NCI-H146 treated with DMSO at 0.1 percent for 48 hours (cell line): ENCODE measurements around the gene TRMT61B.

Experiments used
- DNase-seq: peaks from one replicate; lab custom pipeline; 2025; ENCODE audit not compliant: unreplicated experiment; lab: John Stamatoyannopoulos, UW

TRMT61B gene

GRCh38 chr2:28868611-28869010 is 1.5 kb downstream of the TRMT61B start:
- DNase-seq = no peak

- no peak for DNase-seq
Observed at GRCh38 chr2:28855977-28856376, 14.1 kb downstream of the TRMT61B start.

GRCh38 chr2:28855193-28855592 is 14.9 kb downstream of the TRMT61B start:
- DNase-seq = no peak

GRCh38 chr2:28842042-28842441 is 28.1 kb downstream of the TRMT61B start:
- no peak for DNase-seq

GRCh38 chr2:28838971-28839370 is 31.1 kb downstream of the TRMT61B start:
- DNase-seq = no peak

GRCh38 chr2:28835781-28836180 is 34.3 kb downstream of the TRMT61B start:
- DNase-seq = no peak

GRCh38 chr2:28833740-28834470 is 36.2 kb downstream of the TRMT61B start:
- DNase-seq = no peak

- DNase-seq = no peak
Observed at GRCh38 chr2:28828382-28828781, 41.7 kb downstream of the TRMT61B start.

- DNase-seq = no peak
Observed at GRCh38 chr2:28824870-28825269, 45.2 kb downstream of the TRMT61B start.

- no peak for DNase-seq
Observed at GRCh38 chr2:28824207-28824606, 45.9 kb downstream of the TRMT61B start.

GRCh38 chr2:28822036-28822435 is 48.1 kb downstream of the TRMT61B start:
- no peak for DNase-seq

- peak; percentile 32 for DNase-seq
Observed at GRCh38 chr2:28821295-28821958, 48.7 kb downstream of the TRMT61B start.

GRCh38 chr2:28818053-28818452 is 52.1 kb downstream of the TRMT61B start:
- DNase-seq = no peak

GRCh38 chr2:28810384-28811285 is 59.5 kb downstream of the TRMT61B start, which contains the start of gene SPDYA:
SPDYA (plus strand) TSS chr2:28810834; CDS start chr2:28816015, 5,181 bp downstream.
- DNase-seq = peak; percentile 10

- no peak for DNase-seq
Observed at GRCh38 chr2:28809927-28810326, 60.2 kb downstream of the TRMT61B start.

GRCh38 chr2:28802975-28803429 is 67.1 kb downstream of the TRMT61B start:
- DNase-seq = no peak

- DNase-seq = no peak
Observed at GRCh38 chr2:28801726-28802125, 68.4 kb downstream of the TRMT61B start.
